K562 (cell line): ENCODE measurements around the gene RAI1. TPM values are rescaled to one million over a fixed set of nuclear protein-coding genes. Genes with fewer than 3 reads are reported as not detected.
A peak's percentile ranks its signal among the peaks of the same experiment; 100 is the strongest.

ENCODE experiments used
- ATF7 ChIP-seq: fragments of 450-650 bp; IDR thresholded peaks from 2 replicates; pipeline ENCODE4 v1.7.1; 2014; ENCODE audit warnings: mild to moderate bottlenecking, moderate library complexity
- CREB1 ChIP-seq, 2 experiments: sonication (generic) in 1 of 2; formaldehyde crosslinking in 1 of 2; IDR thresholded peaks; 2 replicates each; pipeline versions ENCODE4 v1.6.1 to v1.8.0; 2012 to 2022; ENCODE audit warnings: inconsistent platforms in 1 of 2, mild to moderate bottlenecking in 1 of 2, missing genetic modification reagents in 1 of 2, moderate library complexity in 1 of 2
- HIVEP1 ChIP-seq: fragments of 250-450 bp; sonication (Bioruptor Pico); IDR thresholded peaks from 2 replicates; pipeline ENCODE4 v1.4.0; 2020; ENCODE audit warnings: mild to moderate bottlenecking
- LARP7 ChIP-seq: fragments of 450-650 bp; IDR thresholded peaks from 2 replicates; pipeline ENCODE4 v1.6.1; 2016
- MIER1 ChIP-seq: fragments of 450-650 bp; IDR thresholded peaks from 2 replicates; pipeline ENCODE4 v1.6.1; 2016; ENCODE audit warnings: antibody characterized with exemption, mild to moderate bottlenecking, low read depth
- MYNN ChIP-seq, 2 experiments: sonication (generic); formaldehyde crosslinking in 1 of 2; IDR thresholded peaks; 2 replicates each; pipeline versions ENCODE4 v1.5.0 to v1.6.1; 2016 to 2020; ENCODE audit warnings: antibody characterized with exemption in 1 of 2, missing genetic modification reagents in 1 of 2
- PURB ChIP-seq: sonication (generic); formaldehyde crosslinking; IDR thresholded peaks from 2 replicates; pipeline ENCODE4 v1.9.0; 2021; ENCODE audit warnings: low read depth, mild to moderate bottlenecking, missing genetic modification reagents
- RBFOX2 ChIP-seq: fragments of 200-400 bp; formaldehyde crosslinking; IDR thresholded peaks from 2 replicates; pipeline ENCODE4 v1.6.1; 2017; ENCODE audit warnings: low read depth, mild to moderate bottlenecking, low read length, moderate library complexity
- SMARCA5 ChIP-seq: fragments of 450-650 bp; IDR thresholded peaks from 2 replicates; pipeline ENCODE4 v1.6.1; 2016
- SRSF9 ChIP-seq: fragments of 200-400 bp; formaldehyde crosslinking; IDR thresholded peaks from 2 replicates; pipeline ENCODE4 v1.6.1; 2017; ENCODE audit warnings: low read depth, low read length, borderline replicate concordance
- TEAD2 ChIP-seq: fragments of 450-650 bp; IDR thresholded peaks from 2 replicates; pipeline ENCODE4 v1.6.1; 2016; ENCODE audit warnings: missing genetic modification characterization, control low read depth, missing compliant biosample characterization
- ZBTB26 ChIP-seq: fragments of 450-650 bp; formaldehyde crosslinking; IDR thresholded peaks from 2 replicates; pipeline ENCODE4 v1.4.0; 2022; ENCODE audit warnings: missing genetic modification characterization
- ZKSCAN8 ChIP-seq: fragments of 200-800 bp; sonication (Bioruptor generic); IDR thresholded peaks from 2 replicates; pipeline ENCODE4 v1.6.1; 2016; ENCODE audit warnings: missing genetic modification characterization, missing compliant biosample characterization
- ZNF780A ChIP-seq: fragments of 250-450 bp; sonication (Bioruptor Pico); IDR thresholded peaks from 2 replicates; pipeline ENCODE4 v1.5.0; 2021; ENCODE audit warnings: mild to moderate bottlenecking
- polyA plus RNA-seq, 8 experiments: library from polyadenylated mRNA; depleted of rRNA in 4 of 8; stranded (reverse) in 5 of 8; unstranded in 3 of 8; fragments of >200 nt; fragmentation: Nextera tagmentation in 2 of 8; fragmentation: Illumina TruSeq in 1 of 8; extraction: Ambion mirVana in 2 of 8; extraction: Trizol in 1 of 8; gene quantifications; 2 replicates each; pipeline versions ENCODE4 v1.2.1 to v1.2.3, GENCODE V29; 2011 to 2014; ENCODE audit warnings: inconsistent platforms in 1 of 8, missing spikeins in 1 of 8
- total RNA-seq, 7 experiments: library from RNA; depleted of rRNA in 6 of 7; stranded (reverse); fragments of >200 nt in 6 of 7; fragmentation: Illumina TruSeq in 2 of 7; extraction: Trizol in 2 of 7; gene quantifications; 2 replicates each; pipeline versions ENCODE4 v1.2.1 to v1.2.3, GENCODE V29; 2011 to 2021; ENCODE audit warnings: low replicate concordance in 1 of 7
- TF ChIP-seq, protein P1 (sequence below): sonication (generic); formaldehyde crosslinking; IDR thresholded peaks from 2 replicates; pipeline ENCODE4 v1.8.0; 2022; ENCODE audit warnings: mild to moderate bottlenecking, missing genetic modification reagents
- TF ChIP-seq, protein P2 (sequence below), 3 experiments: fragments of 200-800 bp in 1 of 3; fragments of 250-450 bp in 1 of 3; fragments of 450-650 bp in 1 of 3; sonication (Bioruptor Pico) in 1 of 3; sonication (Bioruptor generic) in 1 of 3; formaldehyde crosslinking in 1 of 3; IDR thresholded peaks; 2 replicates each; pipeline versions ENCODE4 v1.6.1 to v1.8.0; 2016 to 2022; ENCODE audit warnings: mild to moderate bottlenecking in 2 of 3, missing genetic modification characterization in 2 of 3, missing compliant biosample characterization in 1 of 3, moderate library complexity in 1 of 3
- TF ChIP-seq, protein P3 (sequence below): sonication (generic); formaldehyde crosslinking; IDR thresholded peaks from 2 replicates; pipeline ENCODE4 v1.5.0; 2020; ENCODE audit warnings: missing genetic modification reagents

Gene RAI1
- total and polyA plus RNA-seq, 9 of the 15 experiments (the other 6 are each of a cell fraction or from before 2014, with no cell fraction given): 0.68 to 19.9 (median 5.5) TPM

DNA sequence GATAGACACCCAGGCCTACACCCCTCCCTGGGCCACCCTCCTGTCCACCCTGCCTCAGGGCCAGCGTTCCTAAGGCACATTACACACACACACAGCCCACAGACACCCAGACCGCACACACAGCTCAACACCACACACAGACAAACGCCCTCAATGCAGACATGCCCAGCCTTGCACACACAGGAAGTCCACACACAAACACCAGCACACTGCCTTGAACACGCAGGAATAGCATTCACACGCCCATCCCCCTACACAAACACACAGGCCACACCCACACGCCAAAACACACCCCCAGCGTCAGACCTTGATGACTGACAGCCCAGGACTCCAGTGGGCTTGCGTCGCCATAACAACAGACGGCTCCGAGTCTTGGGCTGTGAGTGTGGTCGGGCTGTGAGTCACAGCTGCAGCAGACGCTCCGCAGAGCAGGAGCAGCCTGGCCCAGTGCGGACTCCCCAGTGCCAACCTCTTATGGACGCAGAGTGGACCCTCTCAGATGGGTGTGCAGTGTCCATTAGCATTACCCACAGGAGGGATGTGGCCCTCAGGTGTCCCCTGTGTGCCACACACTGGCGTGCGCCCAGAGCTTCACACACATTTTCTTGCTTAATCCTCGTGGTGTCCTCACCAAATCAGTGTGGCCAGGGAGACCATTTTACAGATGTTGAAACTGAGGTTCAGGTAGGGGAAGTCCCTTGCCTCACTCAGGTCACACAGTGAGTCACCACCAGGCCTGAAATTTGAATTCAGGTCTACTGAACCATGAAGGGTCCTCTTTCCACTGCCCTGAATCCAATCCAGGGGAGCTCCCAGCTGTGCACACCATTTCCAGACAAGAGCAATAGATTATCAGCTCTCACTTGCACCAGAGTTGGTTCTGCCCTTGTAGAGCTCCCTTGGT is 17.8 kb upstream of the RAI1 start (continued):
- TF ChIP-seq HIVEP1 (no peak), ZKSCAN8 (CRISPR knock-in tag) (no peak), PURB (CRISPR knock-in tag) (no peak), MIER1 (no peak), ZNF780A (CRISPR knock-in tag) (no peak), LARP7 (no peak), SRSF9 (no peak), CREB1 (IDR thresholded peaks at IDR 0.05) (no peak), CREB1 (CRISPR knock-in tag; IDR thresholded peaks at IDR 0.05) (peak; percentile 42; the same call in 1 of the 2 replicates), ZBTB26 (CRISPR knock-in tag) (no peak), RBFOX2 (no peak), TEAD2 (no peak), ATF7 (no peak), SMARCA5 (peak; percentile 69), MYNN (IDR thresholded peaks at IDR 0.05) (no peak), MYNN (CRISPR knock-in tag; IDR thresholded peaks at IDR 0.05) (no peak)
- TF ChIP-seq, protein P1, sequence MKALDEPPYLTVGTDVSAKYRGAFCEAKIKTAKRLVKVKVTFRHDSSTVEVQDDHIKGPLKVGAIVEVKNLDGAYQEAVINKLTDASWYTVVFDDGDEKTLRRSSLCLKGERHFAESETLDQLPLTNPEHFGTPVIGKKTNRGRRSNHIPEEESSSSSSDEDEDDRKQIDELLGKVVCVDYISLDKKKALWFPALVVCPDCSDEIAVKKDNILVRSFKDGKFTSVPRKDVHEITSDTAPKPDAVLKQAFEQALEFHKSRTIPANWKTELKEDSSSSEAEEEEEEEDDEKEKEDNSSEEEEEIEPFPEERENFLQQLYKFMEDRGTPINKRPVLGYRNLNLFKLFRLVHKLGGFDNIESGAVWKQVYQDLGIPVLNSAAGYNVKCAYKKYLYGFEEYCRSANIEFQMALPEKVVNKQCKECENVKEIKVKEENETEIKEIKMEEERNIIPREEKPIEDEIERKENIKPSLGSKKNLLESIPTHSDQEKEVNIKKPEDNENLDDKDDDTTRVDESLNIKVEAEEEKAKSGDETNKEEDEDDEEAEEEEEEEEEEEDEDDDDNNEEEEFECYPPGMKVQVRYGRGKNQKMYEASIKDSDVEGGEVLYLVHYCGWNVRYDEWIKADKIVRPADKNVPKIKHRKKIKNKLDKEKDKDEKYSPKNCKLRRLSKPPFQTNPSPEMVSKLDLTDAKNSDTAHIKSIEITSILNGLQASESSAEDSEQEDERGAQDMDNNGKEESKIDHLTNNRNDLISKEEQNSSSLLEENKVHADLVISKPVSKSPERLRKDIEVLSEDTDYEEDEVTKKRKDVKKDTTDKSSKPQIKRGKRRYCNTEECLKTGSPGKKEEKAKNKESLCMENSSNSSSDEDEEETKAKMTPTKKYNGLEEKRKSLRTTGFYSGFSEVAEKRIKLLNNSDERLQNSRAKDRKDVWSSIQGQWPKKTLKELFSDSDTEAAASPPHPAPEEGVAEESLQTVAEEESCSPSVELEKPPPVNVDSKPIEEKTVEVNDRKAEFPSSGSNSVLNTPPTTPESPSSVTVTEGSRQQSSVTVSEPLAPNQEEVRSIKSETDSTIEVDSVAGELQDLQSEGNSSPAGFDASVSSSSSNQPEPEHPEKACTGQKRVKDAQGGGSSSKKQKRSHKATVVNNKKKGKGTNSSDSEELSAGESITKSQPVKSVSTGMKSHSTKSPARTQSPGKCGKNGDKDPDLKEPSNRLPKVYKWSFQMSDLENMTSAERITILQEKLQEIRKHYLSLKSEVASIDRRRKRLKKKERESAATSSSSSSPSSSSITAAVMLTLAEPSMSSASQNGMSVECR (CRISPR knock-in tag): no peak
- TF ChIP-seq, protein P2, sequence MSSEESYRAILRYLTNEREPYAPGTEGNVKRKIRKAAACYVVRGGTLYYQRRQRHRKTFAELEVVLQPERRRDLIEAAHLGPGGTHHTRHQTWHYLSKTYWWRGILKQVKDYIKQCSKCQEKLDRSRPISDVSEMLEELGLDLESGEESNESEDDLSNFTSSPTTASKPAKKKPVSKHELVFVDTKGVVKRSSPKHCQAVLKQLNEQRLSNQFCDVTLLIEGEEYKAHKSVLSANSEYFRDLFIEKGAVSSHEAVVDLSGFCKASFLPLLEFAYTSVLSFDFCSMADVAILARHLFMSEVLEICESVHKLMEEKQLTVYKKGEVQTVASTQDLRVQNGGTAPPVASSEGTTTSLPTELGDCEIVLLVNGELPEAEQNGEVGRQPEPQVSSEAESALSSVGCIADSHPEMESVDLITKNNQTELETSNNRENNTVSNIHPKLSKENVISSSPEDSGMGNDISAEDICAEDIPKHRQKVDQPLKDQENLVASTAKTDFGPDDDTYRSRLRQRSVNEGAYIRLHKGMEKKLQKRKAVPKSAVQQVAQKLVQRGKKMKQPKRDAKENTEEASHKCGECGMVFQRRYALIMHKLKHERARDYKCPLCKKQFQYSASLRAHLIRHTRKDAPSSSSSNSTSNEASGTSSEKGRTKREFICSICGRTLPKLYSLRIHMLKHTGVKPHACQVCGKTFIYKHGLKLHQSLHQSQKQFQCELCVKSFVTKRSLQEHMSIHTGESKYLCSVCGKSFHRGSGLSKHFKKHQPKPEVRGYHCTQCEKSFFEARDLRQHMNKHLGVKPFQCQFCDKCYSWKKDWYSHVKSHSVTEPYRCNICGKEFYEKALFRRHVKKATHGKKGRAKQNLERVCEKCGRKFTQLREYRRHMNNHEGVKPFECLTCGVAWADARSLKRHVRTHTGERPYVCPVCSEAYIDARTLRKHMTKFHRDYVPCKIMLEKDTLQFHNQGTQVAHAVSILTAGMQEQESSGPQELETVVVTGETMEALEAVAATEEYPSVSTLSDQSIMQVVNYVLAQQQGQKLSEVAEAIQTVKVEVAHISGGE (CRISPR knock-in tag; IDR thresholded peaks at IDR 0.05): no peak
- TF ChIP-seq, protein P3, sequence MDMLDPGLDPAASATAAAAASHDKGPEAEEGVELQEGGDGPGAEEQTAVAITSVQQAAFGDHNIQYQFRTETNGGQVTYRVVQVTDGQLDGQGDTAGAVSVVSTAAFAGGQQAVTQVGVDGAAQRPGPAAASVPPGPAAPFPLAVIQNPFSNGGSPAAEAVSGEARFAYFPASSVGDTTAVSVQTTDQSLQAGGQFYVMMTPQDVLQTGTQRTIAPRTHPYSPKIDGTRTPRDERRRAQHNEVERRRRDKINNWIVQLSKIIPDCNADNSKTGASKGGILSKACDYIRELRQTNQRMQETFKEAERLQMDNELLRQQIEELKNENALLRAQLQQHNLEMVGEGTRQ (CRISPR knock-in tag): no peak
